ENCODE results near the gene KDELR1. TPM values are rescaled to one million over a fixed set of nuclear protein-coding genes. Genes with fewer than 3 reads are reported as not detected.

The KDELR1 gene
- total and polyA plus RNA-seq, 9 of the 15 experiments (the other 6 are each of a cell fraction or from before 2014, with no cell fraction given), result 6.1 to 165 (median 58.5) TPM

GRCh38 chr19:48398102-48398374, 6.7 kb upstream of the KDELR1 start (continued):
- TF ChIP-seq RERE (CRISPR knock-in tag; IDR thresholded peaks at IDR 0.05; ENCODE audit: borderline replicate concordance), result no peak
- TF ChIP-seq ZNF280B (CRISPR knock-in tag; IDR thresholded peaks at IDR 0.05), result no peak
- peak; percentile 1 for TF ChIP-seq PRDM10 (IDR thresholded peaks at IDR 0.05; ENCODE audit: partially characterized antibody)
- peak in 1 of 2 experiments; percentile 6; a peak in 1 of 4 replicates for TF ChIP-seq KDM1A (IDR thresholded peaks at IDR 0.05)
- peak; percentile 96; the same call in 1 of the 2 replicates for TF ChIP-seq THRB (CRISPR knock-in tag; conservative IDR thresholded peaks at IDR 0.05)
- TF ChIP-seq ATF1 (CRISPR knock-in tag; IDR thresholded peaks at IDR 0.05), result no peak
- TF ChIP-seq ATF1 (tag; IDR thresholded peaks at IDR 0.05), result 0 out of 2 replicates have a peak, but pooled peaks have one; percentile 25
- TF ChIP-seq PTTG1 (tag; IDR thresholded peaks at IDR 0.05; ENCODE audit: low read depth), result no peak
- TF ChIP-seq FOXP1 (CRISPR knock-in tag; IDR thresholded peaks at IDR 0.05), result no peak
- TF ChIP-seq NFATC3 (IDR thresholded peaks at IDR 0.05), result no peak
- no peak for TF ChIP-seq SNAPC5 (CRISPR knock-in tag; IDR thresholded peaks at IDR 0.05)
- peak; percentile 12 for TF ChIP-seq BRD9 (IDR thresholded peaks at IDR 0.05; ENCODE audit: low read depth, partially characterized antibody)
- TF ChIP-seq JUN (IDR thresholded peaks at IDR 0.05; ENCODE audit: borderline replicate concordance, low read depth, low read length), result no peak
- TF ChIP-seq JUN (CRISPR knock-in tag; IDR thresholded peaks at IDR 0.05; ENCODE audit: borderline replicate concordance), result no peak
- TF ChIP-seq BCOR (IDR thresholded peaks at IDR 0.05), result peak; percentile 51

Measured in K562 (cell line).